PC-9 (cell line): Measurements from ENCODE around the gene ATXN1.

Experiments
- CTCF ChIP-seq: fragments of 200-600 bp; sonication (generic); conservative IDR thresholded peaks from 2 replicates; pipeline ENCODE4 v1.6.1; 2017; ENCODE audit warnings: mixed run types, antibody characterized with exemption, mild to moderate bottlenecking, moderate library complexity
- EZH2 ChIP-seq: fragments of 200-600 bp; sonication (generic); IDR thresholded peaks from 2 replicates; pipeline ENCODE4 v1.8.0; 2017; ENCODE audit warnings: antibody characterized with exemption, low read depth

- TF ChIP-seq CTCF (peak; percentile 34; the same call in 1 of the 2 replicates), EZH2 (no peak)
Observed at GRCh38 chr6:16793828-16794412, 32.7 kb upstream of the ATXN1 start.
